Osteoblast (primary cell): ENCODE results near the gene GAS5. TPM values are rescaled to one million over a fixed set of nuclear protein-coding genes. Genes with fewer than 3 reads are reported as not detected.

Experiments
- DNase-seq: peaks from one replicate; pipeline ENCODE4 v3.0.0; 2011; ENCODE audit warnings: low spot score, mixed read lengths; ENCODE audit not compliant: insufficient read length; ENCODE audit errors: missing footprints
- H2AFZ ChIP-seq: 2 replicates; pipeline ENCODE4 v1.6.0; 2011; ENCODE audit warnings: mild to moderate bottlenecking, low read length
- H3K27ac ChIP-seq: 2 replicates; pipeline ENCODE4 v1.5.1; 2011; ENCODE audit warnings: mild to moderate bottlenecking, low read depth, low read length, moderate library complexity
- H3K27me3 ChIP-seq: 2 replicates; pipeline ENCODE4 v1.6.0; 2012; ENCODE audit warnings: mild to moderate bottlenecking, control low read depth, inconsistent platforms, low read length, moderate library complexity; ENCODE audit not compliant: insufficient read depth
- H3K36me3 ChIP-seq: 2 replicates; pipeline ENCODE4 v1.5.1; 2011; ENCODE audit warnings: mild to moderate bottlenecking, low read length, control low read depth, moderate library complexity; ENCODE audit not compliant: insufficient read depth
- H3K4me1 ChIP-seq: 2 replicates; pipeline ENCODE4 v1.5.1; 2011; ENCODE audit warnings: mild to moderate bottlenecking, low read length, control low read depth, moderate library complexity; ENCODE audit not compliant: insufficient read depth
- H3K4me2 ChIP-seq: 2 replicates; pipeline ENCODE4 v1.6.0; 2011; ENCODE audit warnings: mild to moderate bottlenecking, low read length; ENCODE audit not compliant: insufficient read depth
- H3K4me3 ChIP-seq: fragments of 200-600 bp; sonication (generic); 3 replicates; pipeline ENCODE4 v1.5.1; 2012; ENCODE audit warnings: mild to moderate bottlenecking, low read length, inconsistent platforms; ENCODE audit not compliant: insufficient read depth
- H3K79me2 ChIP-seq: 2 replicates; pipeline ENCODE4 v1.6.0; 2012; ENCODE audit warnings: mild to moderate bottlenecking, low read length, control low read depth, inconsistent platforms; ENCODE audit not compliant: insufficient read depth
- H3K9me3 ChIP-seq: 2 replicates; pipeline ENCODE4 v1.5.1; 2011; ENCODE audit warnings: low read depth, low read length, control low read depth
- H4K20me1 ChIP-seq: 2 replicates; pipeline ENCODE4 v1.6.0; 2012; ENCODE audit warnings: mild to moderate bottlenecking, low read length, control low read depth; ENCODE audit not compliant: insufficient read depth
- total RNA-seq: library from RNA; depleted of rRNA; stranded (reverse); fragments of >200 nt; gene quantifications from 2 replicates; pipeline ENCODE4 v1.2.3, GENCODE V29; 2012
- TF ChIP-seq, protein P1 (sequence below): IDR thresholded peaks from 2 replicates; pipeline ENCODE4 v1.5.1; 2011; ENCODE audit warnings: mild to moderate bottlenecking, low read depth, low read length, moderate library complexity; ENCODE audit errors: extremely low read depth

The GAS5 gene
- total RNA-seq, 1 donor = 220 TPM

GRCh38 chr1:173821680-173822079, 46.1 kb downstream of the GAS5 start:
- Histone ChIP-seq H3K27ac (no peak overlapping the region), H3K4me2 (no peak overlapping the region), H3K36me3 (peaks cover 5% of the 10 kb centered on the region), H3K9me3 (no peaks in the 10 kb centered on the region), H3K4me1 (peaks cover 13% of the 10 kb centered on the region), H2AFZ (no peak overlapping the region), H3K27me3 (no peaks in the 10 kb centered on the region), H4K20me1 (no peaks in the 10 kb centered on the region), H3K4me3 (no peak overlapping the region), H3K79me2 (peaks cover 67% of the 10 kb centered on the region)
- TF ChIP-seq, protein P1, sequence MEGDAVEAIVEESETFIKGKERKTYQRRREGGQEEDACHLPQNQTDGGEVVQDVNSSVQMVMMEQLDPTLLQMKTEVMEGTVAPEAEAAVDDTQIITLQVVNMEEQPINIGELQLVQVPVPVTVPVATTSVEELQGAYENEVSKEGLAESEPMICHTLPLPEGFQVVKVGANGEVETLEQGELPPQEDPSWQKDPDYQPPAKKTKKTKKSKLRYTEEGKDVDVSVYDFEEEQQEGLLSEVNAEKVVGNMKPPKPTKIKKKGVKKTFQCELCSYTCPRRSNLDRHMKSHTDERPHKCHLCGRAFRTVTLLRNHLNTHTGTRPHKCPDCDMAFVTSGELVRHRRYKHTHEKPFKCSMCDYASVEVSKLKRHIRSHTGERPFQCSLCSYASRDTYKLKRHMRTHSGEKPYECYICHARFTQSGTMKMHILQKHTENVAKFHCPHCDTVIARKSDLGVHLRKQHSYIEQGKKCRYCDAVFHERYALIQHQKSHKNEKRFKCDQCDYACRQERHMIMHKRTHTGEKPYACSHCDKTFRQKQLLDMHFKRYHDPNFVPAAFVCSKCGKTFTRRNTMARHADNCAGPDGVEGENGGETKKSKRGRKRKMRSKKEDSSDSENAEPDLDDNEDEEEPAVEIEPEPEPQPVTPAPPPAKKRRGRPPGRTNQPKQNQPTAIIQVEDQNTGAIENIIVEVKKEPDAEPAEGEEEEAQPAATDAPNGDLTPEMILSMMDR = no peak
- DNase-seq = no peak

DNA sequence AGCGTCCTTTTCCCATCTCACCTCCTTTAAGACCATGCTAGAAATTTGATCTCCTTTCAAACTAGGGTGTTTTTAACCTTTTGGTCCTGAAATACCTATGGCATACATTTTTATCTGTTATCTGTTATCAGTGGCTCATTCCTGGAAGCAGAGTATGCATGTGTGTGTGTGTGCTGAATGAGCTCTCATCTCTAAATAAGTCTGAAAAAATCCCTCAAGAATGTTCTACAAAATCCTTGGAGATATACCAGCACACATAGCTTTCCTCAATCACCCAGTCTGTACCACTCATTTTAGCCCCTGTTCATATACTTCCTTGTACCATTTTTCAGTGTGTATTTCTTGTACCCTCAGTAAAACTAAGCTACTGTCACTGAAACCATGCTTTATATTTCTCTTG, 49.3 kb downstream of the GAS5 start:
- TF ChIP-seq, protein P1 = no peak
- peaks cover 9% of the 10 kb centered on the region for H3K4me1 ChIP-seq

More for the DNA sequence above, 49.3 kb downstream of the GAS5 start:
- H2AFZ ChIP-seq = no peak overlapping the region
- peaks cover 84% of the 10 kb centered on the region for H3K79me2 ChIP-seq
- no peaks in the 10 kb centered on the region for H4K20me1 ChIP-seq
- no peak for DNase-seq
- H3K4me3 ChIP-seq = no peak overlapping the region
- peaks cover 5% of the 10 kb centered on the region for H3K36me3 ChIP-seq
- no peaks in the 10 kb centered on the region for H3K27me3 ChIP-seq
- no peaks in the 10 kb centered on the region for H3K9me3 ChIP-seq
- no peak overlapping the region for H3K27ac ChIP-seq
- no peak overlapping the region for H3K4me2 ChIP-seq

Other genes starting within 250 kb of the GAS5 start
- not detected in 2 replicates for gene TEX50, start 232.7 kb downstream of the GAS5 start, total RNA-seq
- 0.72 TPM in 1 of 2 replicates, not detected in the other for gene ANKRD45, start 198.1 kb downstream of the GAS5 start, total RNA-seq
- 26.4 and 29.8 TPM in 2 replicates for gene KLHL20, start 153.0 kb downstream of the GAS5 start, total RNA-seq
- gene DARS2, start 43.3 kb downstream of the GAS5 start, total RNA-seq = 15.6 and 17.4 TPM in 2 replicates
- 8.0 and 12.1 TPM in 2 replicates for gene CENPL, start 43.1 kb downstream of the GAS5 start, total RNA-seq
- gene ZBTB37, start 391 bp upstream of the GAS5 start, total RNA-seq = 10.3 and 10.5 TPM in 2 replicates
- gene SERPINC1, start 49.3 kb upstream of the GAS5 start, total RNA-seq = under 0.01 TPM in 1 of 2 replicates, not detected in the other
- gene RC3H1, start 154.4 kb upstream of the GAS5 start, total RNA-seq = 29.8 and 31.8 TPM in 2 replicates